ENCODE measurements around the gene ELMO2. TPM values are rescaled to one million over a fixed set of nuclear protein-coding genes. Genes with fewer than 3 reads are reported as not detected.

ELMO2 gene
- total RNA-seq, 4 donors from 2014 or later = 46.7 to 62.4 (median 55.1) TPM

GRCh38 chr20:46344488-46345162, 61.8 kb downstream of the ELMO2 start:
- H3K4me1 ChIP-seq = peaks cover 32% of the 10 kb centered on the region
- peaks cover 35% of the 10 kb centered on the region for H3K27me3 ChIP-seq
- H3K27ac ChIP-seq = no peak overlapping the region
- DNase-seq (ENCODE audit: low spot score in 2 of 2) = no peak
- peaks cover 6% of the 10 kb centered on the region for H3K36me3 ChIP-seq
- H3K9me3 ChIP-seq = no peaks in the 10 kb centered on the region
- TF ChIP-seq POLR2A (IDR thresholded peaks at IDR 0.05) (no peak), POLR2AphosphoS5 (IDR thresholded peaks at IDR 0.05) (no peak), EP300 (IDR thresholded peaks at IDR 0.05) (no peak), CTCF (IDR thresholded peaks at IDR 0.05) (no peak)
- H3K4me3 ChIP-seq = no peak overlapping the region
- WGBS = 65% methylated on average over 8 of the region's 8 CpGs

- Histone ChIP-seq H3K27me3 (peaks cover 41% of the 10 kb centered on the region), H3K4me3 (no peak overlapping the region), H3K27ac (no peak overlapping the region), H3K36me3 (peaks cover 6% of the 10 kb centered on the region), H3K4me1 (peaks cover 26% of the 10 kb centered on the region), H3K9me3 (no peaks in the 10 kb centered on the region)
- no peak for DNase-seq (ENCODE audit: low spot score in 2 of 2)
- TF ChIP-seq POLR2AphosphoS5 (IDR thresholded peaks at IDR 0.05) (no peak), CTCF (IDR thresholded peaks at IDR 0.05) (no peak), POLR2A (IDR thresholded peaks at IDR 0.05) (no peak), EP300 (IDR thresholded peaks at IDR 0.05) (no peak)
- whole genome bisulfite sequencing = no CpG with 5 or more reads among the region's 2 CpGs
These were observed 62.4 kb downstream of the ELMO2 start for GRCh38 chr20:46343975-46344357.

DNA sequence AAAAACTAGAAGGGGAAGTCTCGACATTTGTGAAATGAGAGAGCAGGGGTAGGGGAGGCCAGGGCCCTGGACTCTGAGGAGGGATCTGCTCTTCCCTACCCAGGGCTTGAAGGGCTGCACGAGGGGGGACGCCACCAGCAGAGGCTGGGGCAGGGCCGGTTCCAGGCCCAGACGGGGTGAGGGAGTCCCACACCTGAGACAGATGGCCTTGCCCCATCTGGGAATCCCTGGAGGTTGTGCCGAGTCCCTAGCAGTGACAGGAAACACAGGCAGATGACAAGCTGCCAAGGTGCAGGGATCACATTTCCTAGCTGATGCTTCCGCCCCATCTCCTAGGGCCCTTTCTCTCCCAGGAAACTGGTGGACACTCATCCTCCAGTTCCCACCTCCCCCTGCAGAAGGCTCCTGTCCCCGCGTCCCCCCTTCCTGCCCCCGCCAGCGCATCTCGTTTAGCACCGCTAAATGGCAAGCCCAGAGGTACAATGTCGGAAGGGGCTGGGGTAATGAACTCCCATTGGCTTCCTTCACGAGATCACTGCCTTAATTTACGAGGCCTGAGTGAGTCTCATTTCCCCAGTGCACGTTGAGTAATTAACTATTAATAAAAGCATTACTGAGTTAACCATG, 63.0 kb downstream of the ELMO2 start:
- H3K9me3 ChIP-seq = no peaks in the 10 kb centered on the region
- 5% methylated on average over 16 of the region's 17 CpGs for WGBS
- H3K36me3 ChIP-seq = peaks cover 6% of the 10 kb centered on the region
- no peak for DNase-seq (ENCODE audit: low spot score in 2 of 2)
- peaks cover 21% of the 10 kb centered on the region for H3K4me1 ChIP-seq
- TF ChIP-seq POLR2AphosphoS5 (IDR thresholded peaks at IDR 0.05) = no peak
- TF ChIP-seq CTCF (IDR thresholded peaks at IDR 0.05) = no peak
- no peak for TF ChIP-seq EP300 (IDR thresholded peaks at IDR 0.05)
- TF ChIP-seq POLR2A (IDR thresholded peaks at IDR 0.05) = no peak
- peak overlapping the region; percentile 8 for H3K4me3 ChIP-seq
- H3K27ac ChIP-seq = no peak overlapping the region
- H3K27me3 ChIP-seq = peaks cover 42% of the 10 kb centered on the region

DNA sequence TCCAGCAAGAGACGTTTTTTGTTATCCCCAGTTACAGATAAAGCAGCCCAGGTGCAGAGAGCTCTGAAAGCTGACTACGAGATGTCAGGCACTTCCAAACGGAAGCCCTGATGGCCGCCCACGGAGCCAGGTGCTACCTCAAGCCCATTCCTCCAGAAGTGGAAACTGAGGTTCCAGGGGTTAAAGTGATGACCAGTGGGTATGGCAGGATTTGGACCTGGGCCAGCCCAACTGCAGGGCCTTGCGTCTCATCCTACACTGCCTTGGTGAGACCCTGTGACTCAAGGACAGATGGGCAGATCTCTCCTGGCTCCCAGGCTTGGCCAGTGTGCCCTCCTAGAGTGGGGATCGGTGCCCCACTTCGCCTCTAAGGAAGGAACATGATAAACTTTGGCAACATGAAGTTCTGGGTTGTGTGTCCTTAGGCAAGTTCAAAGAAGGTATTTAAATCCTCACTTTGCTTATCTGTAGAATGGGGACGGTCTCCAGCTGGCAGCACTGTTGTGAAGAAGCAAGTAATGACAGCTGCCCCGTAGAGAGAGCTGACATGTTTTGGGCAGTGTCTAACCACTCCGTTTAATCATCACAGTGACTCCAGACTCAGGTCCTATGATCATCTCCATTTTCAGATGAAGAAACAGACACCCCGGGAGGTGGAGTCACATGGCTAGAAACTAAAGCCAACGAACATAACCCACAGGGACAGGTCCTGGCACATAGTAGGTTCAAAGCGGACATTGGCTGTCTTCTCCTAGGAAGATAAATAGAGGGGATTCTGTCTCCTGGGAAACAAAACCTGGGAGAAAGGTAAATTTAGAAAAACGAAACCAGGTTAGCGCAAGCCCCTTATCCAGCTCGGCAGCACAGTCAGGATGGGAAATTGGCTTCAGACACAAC, 63.7 kb downstream of the ELMO2 start:
- TF ChIP-seq CTCF (IDR thresholded peaks at IDR 0.05) (no peak), POLR2AphosphoS5 (IDR thresholded peaks at IDR 0.05) (no peak), EP300 (IDR thresholded peaks at IDR 0.05) (no peak), POLR2A (IDR thresholded peaks at IDR 0.05) (no peak)
- no peaks in the 10 kb centered on the region for H3K9me3 ChIP-seq
- peaks cover 47% of the 10 kb centered on the region for H3K27me3 ChIP-seq
- DNase-seq (ENCODE audit: low spot score in 2 of 2) = no peak
- H3K27ac ChIP-seq = no peak overlapping the region
- peaks cover 14% of the 10 kb centered on the region for H3K4me1 ChIP-seq
- H3K36me3 ChIP-seq = peaks cover 6% of the 10 kb centered on the region
- WGBS = 33% methylated on average over 15 of the region's 17 CpGs
- H3K4me3 ChIP-seq = peak overlapping the region; percentile 8

DNA sequence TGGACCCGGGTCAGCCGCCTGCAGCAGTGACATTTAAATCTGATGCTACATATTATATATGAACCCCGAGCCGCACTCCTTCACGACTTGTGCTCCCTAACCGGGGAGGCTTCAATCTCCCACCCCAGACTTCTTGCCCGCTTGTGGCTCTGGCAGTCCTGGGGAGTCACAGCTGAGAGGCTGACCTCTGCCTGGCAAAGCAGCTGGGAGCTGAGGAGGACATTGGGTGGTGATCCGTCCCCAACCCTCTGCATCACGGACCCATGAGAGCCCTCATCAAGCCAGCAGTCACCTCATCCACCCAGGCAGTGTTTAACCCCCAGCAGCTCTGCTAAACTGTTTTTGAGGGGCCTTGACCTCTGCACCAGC, 64.4 kb downstream of the ELMO2 start:
- Histone ChIP-seq H3K27me3 (peaks cover 51% of the 10 kb centered on the region), H3K36me3 (peaks cover 6% of the 10 kb centered on the region), H3K9me3 (no peaks in the 10 kb centered on the region), H3K4me3 (no peak overlapping the region), H3K4me1 (peaks cover 14% of the 10 kb centered on the region), H3K27ac (no peak overlapping the region)
- no peak for TF ChIP-seq EP300 (IDR thresholded peaks at IDR 0.05)
- no peak for TF ChIP-seq POLR2AphosphoS5 (IDR thresholded peaks at IDR 0.05)
- TF ChIP-seq CTCF (IDR thresholded peaks at IDR 0.05) = no peak
- TF ChIP-seq POLR2A (IDR thresholded peaks at IDR 0.05) = no peak
- WGBS = 57% methylated on average over 2 of the region's 9 CpGs
- DNase-seq (ENCODE audit: low spot score in 2 of 2) = no peak
